ENCODE data around the gene MLN.

GRCh38 chr6:33833599-33833998 is 29.8 kb upstream of the MLN start:
- TF ChIP-seq CTCF (conservative IDR thresholded peaks at IDR 0.05), result no peak
- TF ChIP-seq ZFX (IDR thresholded peaks at IDR 0.05), result no peak
